Brain microvascular endothelial cell (primary cell): Measurements from ENCODE around the gene CCT2.

Source experiments
- DNase-seq: peaks from one replicate; pipeline ENCODE4 v3.0.0-alpha.2; 2020
- H3K27ac ChIP-seq: fragments of 250-450 bp; sonication (Bioruptor Pico); 2 replicates; pipeline ENCODE4 v1.5.1; 2020; ENCODE audit warnings: mild to moderate bottlenecking, moderate library complexity
- H3K27me3 ChIP-seq: fragments of 250-450 bp; sonication (Bioruptor Pico); replicated peaks from 2 replicates; pipeline ENCODE4 v1.5.1; 2020; ENCODE audit warnings: mild to moderate bottlenecking
- H3K36me3 ChIP-seq: fragments of 250-450 bp; sonication (Bioruptor Pico); replicated peaks from 2 replicates; pipeline ENCODE4 v1.5.1; 2020; ENCODE audit warnings: mild to moderate bottlenecking
- H3K4me3 ChIP-seq: 2 replicates; pipeline ENCODE4 v1.5.1; 2011; ENCODE audit warnings: low read depth, mild to moderate bottlenecking, control low read depth, low read length, moderate library complexity
- in situ Hi-C: cut with HindIII; loops from 2 replicates; pipeline ENCODE4 v1.10.0; 2017; ENCODE audit warnings: low sequenced_read_pairs, low pct_ligation_motif_present
- TF ChIP-seq, protein P1 (sequence below): IDR thresholded peaks from 2 replicates; pipeline ENCODE4 v1.5.1; 2011; ENCODE audit warnings: low read depth, mild to moderate bottlenecking, moderate library complexity, low read length, control low read depth, inconsistent platforms; ENCODE audit errors: missing control alignments

Gene CCT2

DNA sequence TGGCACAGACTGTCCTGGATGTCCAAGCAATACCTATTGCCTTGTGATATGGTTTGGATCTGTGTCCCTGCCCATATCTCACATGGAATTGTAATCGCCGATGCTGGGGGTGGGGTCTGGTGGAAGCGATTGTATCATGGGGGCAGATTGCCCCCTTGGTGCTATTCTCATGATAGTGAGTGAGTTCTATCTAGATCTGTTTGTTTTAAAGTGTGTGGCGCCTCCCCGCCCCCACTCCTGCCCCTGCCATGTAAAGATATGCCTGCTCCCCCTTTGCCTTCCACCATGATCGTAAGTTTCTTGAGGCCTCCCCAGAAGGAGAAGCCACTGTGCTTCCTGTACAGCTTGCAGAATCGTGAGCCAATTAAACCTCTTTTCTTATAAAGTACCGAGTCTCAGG is 42.2 kb downstream of the CCT2 start:
- Histone ChIP-seq H3K36me3 (no peaks in the 10 kb centered on the region), H3K4me3 (no peak overlapping the region), H3K27ac (no peak overlapping the region), H3K27me3 (no peaks in the 10 kb centered on the region)
- no peak for DNase-seq
- in situ Hi-C loops, result no loop called here
- TF ChIP-seq, protein P1, sequence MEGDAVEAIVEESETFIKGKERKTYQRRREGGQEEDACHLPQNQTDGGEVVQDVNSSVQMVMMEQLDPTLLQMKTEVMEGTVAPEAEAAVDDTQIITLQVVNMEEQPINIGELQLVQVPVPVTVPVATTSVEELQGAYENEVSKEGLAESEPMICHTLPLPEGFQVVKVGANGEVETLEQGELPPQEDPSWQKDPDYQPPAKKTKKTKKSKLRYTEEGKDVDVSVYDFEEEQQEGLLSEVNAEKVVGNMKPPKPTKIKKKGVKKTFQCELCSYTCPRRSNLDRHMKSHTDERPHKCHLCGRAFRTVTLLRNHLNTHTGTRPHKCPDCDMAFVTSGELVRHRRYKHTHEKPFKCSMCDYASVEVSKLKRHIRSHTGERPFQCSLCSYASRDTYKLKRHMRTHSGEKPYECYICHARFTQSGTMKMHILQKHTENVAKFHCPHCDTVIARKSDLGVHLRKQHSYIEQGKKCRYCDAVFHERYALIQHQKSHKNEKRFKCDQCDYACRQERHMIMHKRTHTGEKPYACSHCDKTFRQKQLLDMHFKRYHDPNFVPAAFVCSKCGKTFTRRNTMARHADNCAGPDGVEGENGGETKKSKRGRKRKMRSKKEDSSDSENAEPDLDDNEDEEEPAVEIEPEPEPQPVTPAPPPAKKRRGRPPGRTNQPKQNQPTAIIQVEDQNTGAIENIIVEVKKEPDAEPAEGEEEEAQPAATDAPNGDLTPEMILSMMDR, result no peak

DNA sequence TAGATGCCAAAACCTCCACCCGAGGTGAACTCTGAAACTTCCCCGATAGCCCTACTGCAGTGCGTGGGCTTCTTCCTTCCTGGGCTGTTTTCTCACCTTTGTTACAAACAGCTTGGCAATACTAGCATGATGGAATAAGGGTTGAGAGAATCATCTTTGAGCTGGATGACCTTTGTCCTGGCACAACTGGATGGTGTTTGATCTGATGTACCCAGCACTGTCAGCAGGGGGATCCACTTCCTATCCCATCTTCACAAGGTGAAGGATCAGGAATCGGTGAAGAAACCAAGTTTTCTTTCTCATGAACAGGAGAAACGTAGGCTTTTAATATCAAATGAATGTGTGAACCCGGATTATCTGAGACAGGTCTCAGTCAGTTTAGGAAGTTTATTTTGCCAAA is 44.9 kb downstream of the CCT2 start:
- TF ChIP-seq, protein P1, result peak; percentile 56
- H3K27ac ChIP-seq, result no peak overlapping the region
- DNase-seq, result no peak
- H3K36me3 ChIP-seq, result no peaks in the 10 kb centered on the region
- no peaks in the 10 kb centered on the region for H3K27me3 ChIP-seq
- no peak overlapping the region for H3K4me3 ChIP-seq
- in situ Hi-C loops, result no loop called here

DNA sequence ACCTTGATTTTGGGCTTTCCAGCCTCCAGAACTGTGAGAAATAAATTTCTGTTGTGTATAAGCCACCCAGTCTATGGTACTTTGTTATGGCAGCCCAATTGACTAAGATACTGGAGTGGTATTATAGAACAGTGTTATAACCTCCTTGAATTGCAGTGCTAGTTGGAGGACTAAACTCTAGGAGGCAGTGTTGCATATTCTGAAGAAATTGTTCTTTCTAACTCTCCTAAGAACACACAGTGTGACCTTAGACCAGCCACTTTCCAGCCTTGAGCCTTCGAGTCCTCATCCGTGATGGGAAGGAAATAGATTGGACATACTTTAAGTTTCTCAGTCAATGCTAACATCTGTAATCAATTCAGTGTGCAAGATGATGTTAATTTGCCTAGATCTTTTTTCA is 47.8 kb downstream of the CCT2 start:
- no peak for DNase-seq
- H3K36me3 ChIP-seq, result no peaks in the 10 kb centered on the region
- no peak overlapping the region for H3K27ac ChIP-seq
- in situ Hi-C loops, result no loop called here
- H3K4me3 ChIP-seq, result no peak overlapping the region
- H3K27me3 ChIP-seq, result no peaks in the 10 kb centered on the region
- TF ChIP-seq, protein P1, result peak; percentile 37

DNA sequence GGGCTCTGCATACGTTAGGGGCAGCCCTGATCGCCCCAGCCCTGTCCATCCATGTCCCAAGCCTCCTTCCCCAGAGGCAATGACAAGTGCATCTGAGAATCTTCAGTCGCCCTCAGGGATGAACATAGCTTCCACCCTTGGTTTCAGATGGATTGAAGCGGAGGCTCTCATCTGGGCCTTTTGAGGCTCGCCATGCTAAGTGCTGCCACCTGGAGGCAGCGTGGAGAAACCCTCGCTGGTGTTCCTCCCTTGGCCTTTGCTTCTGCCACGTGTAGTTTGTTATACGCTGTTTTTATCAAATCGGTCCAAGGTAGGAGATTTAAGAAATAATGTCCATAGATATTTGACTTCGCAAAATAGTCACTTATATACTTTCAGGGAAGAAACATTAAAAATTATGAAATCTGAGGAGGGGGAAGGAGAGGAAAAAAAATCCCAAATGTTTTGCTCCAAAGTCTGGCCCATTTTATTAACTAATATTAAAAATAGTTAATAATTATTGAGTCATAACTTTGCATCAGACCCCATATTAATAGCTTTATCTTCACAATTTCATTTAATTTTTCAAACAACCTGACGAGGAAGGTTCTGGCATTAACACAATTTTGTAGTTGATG is 54.2 kb downstream of the CCT2 start:
- DNase-seq, result peak; percentile 67
- H3K4me3 ChIP-seq, result no peak overlapping the region
- H3K27ac ChIP-seq, result no peak overlapping the region
- in situ Hi-C loops, result no loop called here
- TF ChIP-seq, protein P1, result peak; percentile 96
- H3K36me3 ChIP-seq, result no peaks in the 10 kb centered on the region
- no peaks in the 10 kb centered on the region for H3K27me3 ChIP-seq

DNA sequence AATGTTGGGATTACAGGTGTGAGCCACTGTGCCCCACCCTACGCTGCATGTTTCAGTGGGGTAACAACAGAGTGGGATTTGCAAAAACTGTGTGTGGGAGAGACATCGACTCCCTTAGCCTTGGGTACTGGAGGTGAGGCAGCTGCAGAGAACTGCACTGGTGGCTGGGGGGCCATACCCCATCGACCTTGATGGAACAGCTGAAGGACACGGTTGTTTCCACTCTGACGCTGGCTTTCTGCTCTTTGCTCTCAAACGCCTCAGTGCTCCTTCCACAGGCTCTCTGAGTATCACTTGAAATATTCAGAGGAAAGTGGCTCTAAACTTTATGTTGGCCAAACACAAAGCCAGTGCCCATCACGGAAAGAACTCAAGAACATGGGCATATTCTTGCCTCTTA is 56.3 kb downstream of the CCT2 start:
- Histone ChIP-seq H3K27ac (no peak overlapping the region), H3K36me3 (no peaks in the 10 kb centered on the region), H3K4me3 (no peak overlapping the region), H3K27me3 (no peaks in the 10 kb centered on the region)
- TF ChIP-seq, protein P1, result no peak
- in situ Hi-C loops, result no loop called here
- DNase-seq, result no peak

DNA sequence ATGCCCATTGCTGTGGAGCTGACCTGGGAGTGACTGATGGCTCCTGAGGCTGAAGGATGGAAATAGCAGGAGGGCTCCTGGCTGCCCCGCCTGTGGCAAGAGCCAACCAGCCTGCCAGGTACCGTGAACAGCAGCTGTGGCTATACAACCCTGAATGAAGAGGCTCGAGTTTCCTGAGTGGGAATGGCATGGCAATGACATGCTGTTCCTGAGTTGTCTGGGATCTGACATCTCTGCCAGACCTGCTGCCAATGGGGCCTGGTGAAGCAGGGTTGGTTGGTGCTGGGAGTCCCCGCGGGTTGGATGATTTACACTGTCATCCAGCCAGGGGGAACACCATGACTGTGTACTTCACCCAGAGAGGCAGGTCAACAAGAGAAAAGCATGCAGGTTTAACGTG is 57.3 kb downstream of the CCT2 start:
- no peak overlapping the region for H3K27ac ChIP-seq
- in situ Hi-C loops, result no loop called here
- H3K36me3 ChIP-seq, result no peaks in the 10 kb centered on the region
- TF ChIP-seq, protein P1, result no peak
- H3K4me3 ChIP-seq, result no peak overlapping the region
- no peak for DNase-seq
- H3K27me3 ChIP-seq, result no peaks in the 10 kb centered on the region
